HG03064 (cell line): ENCODE data around the gene MRPL49.

Source experiments
- ATAC-seq: cut with Tn5 transposase; IDR thresholded peaks from one replicate; pipeline ENCODE4 v1.9.1; 2021; ENCODE audit warnings: low read depth; ENCODE audit not compliant: unreplicated experiment

The MRPL49 gene

GRCh38 chr11:65121865-65122696 lies at the start of gene MRPL49, which contains the start of gene FAU:
MRPL49 (plus strand) TSS chr11:65122321; CDS start chr11:65122347, 26 bp downstream.
FAU (minus strand) TSS chr11:65122134; CDS start chr11:65121813, 321 bp downstream.
- peak; percentile 63 for ATAC-seq

GRCh38 chr11:65072631-65072966 lies 49.5 kb upstream of the MRPL49 start:
- no peak for ATAC-seq

- ATAC-seq: no peak
Observed at GRCh38 chr11:65077451-65077850, 44.7 kb upstream of the MRPL49 start.

- ATAC-seq: no peak
Observed at GRCh38 chr11:65078151-65078550, 44.0 kb upstream of the MRPL49 start.

GRCh38 chr11:65078786-65079342 lies 43.3 kb upstream of the MRPL49 start:
- no peak for ATAC-seq

- ATAC-seq: peak; percentile 7
Observed at GRCh38 chr11:65083134-65083833, 38.8 kb upstream of the MRPL49 start.

- ATAC-seq: peak; percentile 70
Observed at GRCh38 chr11:65083834-65084597, 38.1 kb upstream of the MRPL49 start, which contains the start of the genes CDCA5 and ZFPL1. CDCA5 (minus strand) TSS chr11:65084040; CDS start chr11:65083978, 62 bp downstream. ZFPL1 (plus strand) TSS chr11:65084222; CDS start chr11:65084699, 477 bp downstream.

- no peak for ATAC-seq
Observed at GRCh38 chr11:65084598-65085375, 37.3 kb upstream of the MRPL49 start.

GRCh38 chr11:65085446-65085845 lies 36.7 kb upstream of the MRPL49 start:
- no peak for ATAC-seq

GRCh38 chr11:65086809-65087208 lies 35.3 kb upstream of the MRPL49 start:
- no peak for ATAC-seq

GRCh38 chr11:65087216-65087615 lies 34.9 kb upstream of the MRPL49 start:
- no peak for ATAC-seq

GRCh38 chr11:65087827-65088226 lies 34.3 kb upstream of the MRPL49 start:
- no peak for ATAC-seq

- no peak for ATAC-seq
Observed at GRCh38 chr11:65089621-65090020, 32.5 kb upstream of the MRPL49 start.

GRCh38 chr11:65090628-65091027 lies 31.5 kb upstream of the MRPL49 start:
- no peak for ATAC-seq

GRCh38 chr11:65095427-65095826 lies 26.7 kb upstream of the MRPL49 start:
- ATAC-seq: no peak

GRCh38 chr11:65095974-65096806 lies 25.9 kb upstream of the MRPL49 start, which contains the start of gene VPS51:
VPS51 (plus strand) TSS chr11:65096214; CDS start chr11:65096251, 37 bp downstream.
- ATAC-seq: peak; percentile 79

- ATAC-seq: no peak
Observed at GRCh38 chr11:65096926-65097325, 25.2 kb upstream of the MRPL49 start.

- ATAC-seq: no peak
Observed at GRCh38 chr11:65100674-65101350, 21.3 kb upstream of the MRPL49 start.
